Transverse colon (tissue), 3 donors: ENCODE measurements around the gene MAPK8IP2.

Experiments
- EP300 ChIP-seq: sonication (generic); formaldehyde crosslinking; IDR thresholded peaks from one replicate; pipeline ENCODE4 v1.6.1; 2017; ENCODE audit warnings: antibody characterized with exemption, low read depth
- POLR2A ChIP-seq: fragments of 450-650 bp; IDR thresholded peaks from one replicate; pipeline ENCODE4 v1.6.1; 2016; ENCODE audit warnings: antibody characterized with exemption, mild to moderate bottlenecking, moderate library complexity
- TF ChIP-seq, protein P1 (sequence below), 5 experiments: fragments of 200-600 bp in 3 of 5; fragments of 450-650 bp in 2 of 5; sonication (generic) in 3 of 5; IDR thresholded peaks; 1 replicate in 2 of 5; 2 replicates in 3 of 5; pipeline ENCODE4 v1.5.1; 2016 to 2017; ENCODE audit warnings: antibody characterized with exemption in 5 of 5, inconsistent platforms in 3 of 5, mild to moderate bottlenecking in 2 of 5, moderate library complexity in 1 of 5

DNA sequence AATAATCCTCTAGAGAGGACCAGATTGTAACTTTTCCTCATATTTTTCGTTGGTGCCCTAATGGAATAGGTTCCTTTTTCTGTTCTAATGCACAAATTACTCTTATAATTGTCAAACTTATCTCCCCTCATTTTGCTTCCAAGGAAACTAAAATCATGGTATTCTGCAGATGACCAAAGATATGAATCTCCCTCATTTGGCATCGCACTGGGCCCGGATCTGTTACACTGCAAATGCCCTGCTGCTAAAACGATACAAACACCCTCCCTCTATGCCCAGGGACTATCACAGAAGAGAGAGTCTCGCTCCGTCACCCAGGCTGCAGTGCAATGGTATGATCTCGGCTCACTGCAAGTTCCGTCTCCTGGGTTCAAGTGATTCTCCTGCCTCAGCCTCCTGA lies 47.3 kb upstream of the MAPK8IP2 start:
- no peak for TF ChIP-seq POLR2A
- TF ChIP-seq EP300, result no peak
- TF ChIP-seq, protein P1, sequence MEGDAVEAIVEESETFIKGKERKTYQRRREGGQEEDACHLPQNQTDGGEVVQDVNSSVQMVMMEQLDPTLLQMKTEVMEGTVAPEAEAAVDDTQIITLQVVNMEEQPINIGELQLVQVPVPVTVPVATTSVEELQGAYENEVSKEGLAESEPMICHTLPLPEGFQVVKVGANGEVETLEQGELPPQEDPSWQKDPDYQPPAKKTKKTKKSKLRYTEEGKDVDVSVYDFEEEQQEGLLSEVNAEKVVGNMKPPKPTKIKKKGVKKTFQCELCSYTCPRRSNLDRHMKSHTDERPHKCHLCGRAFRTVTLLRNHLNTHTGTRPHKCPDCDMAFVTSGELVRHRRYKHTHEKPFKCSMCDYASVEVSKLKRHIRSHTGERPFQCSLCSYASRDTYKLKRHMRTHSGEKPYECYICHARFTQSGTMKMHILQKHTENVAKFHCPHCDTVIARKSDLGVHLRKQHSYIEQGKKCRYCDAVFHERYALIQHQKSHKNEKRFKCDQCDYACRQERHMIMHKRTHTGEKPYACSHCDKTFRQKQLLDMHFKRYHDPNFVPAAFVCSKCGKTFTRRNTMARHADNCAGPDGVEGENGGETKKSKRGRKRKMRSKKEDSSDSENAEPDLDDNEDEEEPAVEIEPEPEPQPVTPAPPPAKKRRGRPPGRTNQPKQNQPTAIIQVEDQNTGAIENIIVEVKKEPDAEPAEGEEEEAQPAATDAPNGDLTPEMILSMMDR (IDR thresholded peaks at IDR 0.05), result no peak
